Measurements from ENCODE around the gene NGRN. TPM values are rescaled to one million over a fixed set of nuclear protein-coding genes. Genes with fewer than 3 reads are reported as not detected.

Gene NGRN
- total and polyA plus RNA-seq, 2 experiments from 2014 or later: 88.9 to 131 TPM

DNA sequence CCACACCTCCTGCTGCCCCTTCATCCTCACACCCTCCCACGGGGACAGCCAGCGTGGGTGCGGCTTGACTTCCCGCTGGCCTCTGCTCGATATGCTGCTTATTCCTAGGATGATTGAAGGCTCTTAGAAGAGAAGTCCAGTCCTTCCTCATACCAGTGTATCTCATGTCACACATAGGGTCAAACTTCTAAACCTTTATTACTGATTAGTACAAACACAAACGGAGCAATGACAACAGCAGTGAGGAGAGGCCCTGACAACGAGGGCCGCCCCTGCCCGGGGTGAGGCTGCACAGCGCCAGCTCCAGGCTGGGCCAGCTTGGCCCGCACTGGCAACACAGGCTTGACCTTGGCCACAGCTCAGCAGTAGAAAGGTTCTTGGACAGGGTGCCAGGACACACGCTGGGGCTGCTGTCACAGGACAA is 35.4 kb upstream of the NGRN start (continued):
- TF ChIP-seq EZH2 (IDR thresholded peaks at IDR 0.05; ENCODE audit: low read depth, unreplicated experiment): no peak

DNA sequence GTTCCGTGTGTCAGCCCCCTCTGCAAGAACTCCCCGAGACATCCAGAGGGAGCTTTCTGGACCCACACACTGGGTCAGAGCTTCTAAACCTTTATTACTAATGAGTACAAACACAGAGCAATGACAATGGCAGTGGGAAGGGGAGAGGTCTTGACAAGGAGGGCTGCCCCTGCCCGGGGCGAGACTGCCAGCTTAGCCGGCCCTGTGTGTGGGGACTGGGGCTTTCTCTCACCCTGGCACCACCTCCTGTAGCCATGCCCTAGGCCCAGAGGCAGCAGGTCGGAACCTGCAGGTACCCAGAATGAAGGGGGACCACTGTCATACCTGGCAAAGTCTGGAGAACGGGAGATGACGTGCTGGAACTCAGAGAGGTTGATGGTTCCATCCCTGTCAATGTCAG is 34.9 kb upstream of the NGRN start:
- Histone ChIP-seq H3K79me2 (replicated peaks; ENCODE audit: insufficient read depth) (no peaks in the 10 kb centered on the region), H3K4me1 (ENCODE audit: insufficient read depth) (peaks cover 14% of the 10 kb centered on the region; the same call in 1 of the 2 replicates), H3K27me3 (ENCODE audit: insufficient read depth) (no peaks in the 10 kb centered on the region), H2AFZ (no peak overlapping the region), H3K4me2 (no peak overlapping the region), H3K36me3 (ENCODE audit: insufficient read depth) (peaks cover 7% of the 10 kb centered on the region), H3F3A (replicated peaks; ENCODE audit: low read depth) (peaks cover 11% of the 10 kb centered on the region; the same call in 1 of the 2 replicates), H3K9me2 (ENCODE audit: insufficient read depth) (no peaks in the 10 kb centered on the region), H3K27ac (ENCODE audit: low read depth) (no peak overlapping the region), H3K4me3 (no peak overlapping the region), H4K20me1 (replicated peaks; ENCODE audit: insufficient read depth) (no peaks in the 10 kb centered on the region; the same call in 1 of the 2 replicates)
- TF ChIP-seq POLR2AphosphoS5 (IDR thresholded peaks at IDR 0.05; ENCODE audit: low read depth) (no peak), CREB1 (CRISPR knock-in tag; IDR thresholded peaks at IDR 0.05; ENCODE audit: low read depth) (no peak), EZH2 (IDR thresholded peaks at IDR 0.05; ENCODE audit: low read depth, unreplicated experiment) (no peak), JUNB (IDR thresholded peaks at IDR 0.05; ENCODE audit: unreplicated experiment) (no peak), ZNF331 (CRISPR knock-in tag; IDR thresholded peaks at IDR 0.05; ENCODE audit: low read depth) (no peak), EZH2phosphoT487 (IDR thresholded peaks at IDR 0.05; ENCODE audit: unreplicated experiment) (no peak), NANOG (IDR thresholded peaks at IDR 0.05; ENCODE audit: borderline replicate concordance) (no peak), ZNF114 (CRISPR knock-in tag; IDR thresholded peaks at IDR 0.05) (no peak), STAT1 (IDR thresholded peaks at IDR 0.05; ENCODE audit: unreplicated experiment) (no peak)
- TF ChIP-seq, protein P1, sequence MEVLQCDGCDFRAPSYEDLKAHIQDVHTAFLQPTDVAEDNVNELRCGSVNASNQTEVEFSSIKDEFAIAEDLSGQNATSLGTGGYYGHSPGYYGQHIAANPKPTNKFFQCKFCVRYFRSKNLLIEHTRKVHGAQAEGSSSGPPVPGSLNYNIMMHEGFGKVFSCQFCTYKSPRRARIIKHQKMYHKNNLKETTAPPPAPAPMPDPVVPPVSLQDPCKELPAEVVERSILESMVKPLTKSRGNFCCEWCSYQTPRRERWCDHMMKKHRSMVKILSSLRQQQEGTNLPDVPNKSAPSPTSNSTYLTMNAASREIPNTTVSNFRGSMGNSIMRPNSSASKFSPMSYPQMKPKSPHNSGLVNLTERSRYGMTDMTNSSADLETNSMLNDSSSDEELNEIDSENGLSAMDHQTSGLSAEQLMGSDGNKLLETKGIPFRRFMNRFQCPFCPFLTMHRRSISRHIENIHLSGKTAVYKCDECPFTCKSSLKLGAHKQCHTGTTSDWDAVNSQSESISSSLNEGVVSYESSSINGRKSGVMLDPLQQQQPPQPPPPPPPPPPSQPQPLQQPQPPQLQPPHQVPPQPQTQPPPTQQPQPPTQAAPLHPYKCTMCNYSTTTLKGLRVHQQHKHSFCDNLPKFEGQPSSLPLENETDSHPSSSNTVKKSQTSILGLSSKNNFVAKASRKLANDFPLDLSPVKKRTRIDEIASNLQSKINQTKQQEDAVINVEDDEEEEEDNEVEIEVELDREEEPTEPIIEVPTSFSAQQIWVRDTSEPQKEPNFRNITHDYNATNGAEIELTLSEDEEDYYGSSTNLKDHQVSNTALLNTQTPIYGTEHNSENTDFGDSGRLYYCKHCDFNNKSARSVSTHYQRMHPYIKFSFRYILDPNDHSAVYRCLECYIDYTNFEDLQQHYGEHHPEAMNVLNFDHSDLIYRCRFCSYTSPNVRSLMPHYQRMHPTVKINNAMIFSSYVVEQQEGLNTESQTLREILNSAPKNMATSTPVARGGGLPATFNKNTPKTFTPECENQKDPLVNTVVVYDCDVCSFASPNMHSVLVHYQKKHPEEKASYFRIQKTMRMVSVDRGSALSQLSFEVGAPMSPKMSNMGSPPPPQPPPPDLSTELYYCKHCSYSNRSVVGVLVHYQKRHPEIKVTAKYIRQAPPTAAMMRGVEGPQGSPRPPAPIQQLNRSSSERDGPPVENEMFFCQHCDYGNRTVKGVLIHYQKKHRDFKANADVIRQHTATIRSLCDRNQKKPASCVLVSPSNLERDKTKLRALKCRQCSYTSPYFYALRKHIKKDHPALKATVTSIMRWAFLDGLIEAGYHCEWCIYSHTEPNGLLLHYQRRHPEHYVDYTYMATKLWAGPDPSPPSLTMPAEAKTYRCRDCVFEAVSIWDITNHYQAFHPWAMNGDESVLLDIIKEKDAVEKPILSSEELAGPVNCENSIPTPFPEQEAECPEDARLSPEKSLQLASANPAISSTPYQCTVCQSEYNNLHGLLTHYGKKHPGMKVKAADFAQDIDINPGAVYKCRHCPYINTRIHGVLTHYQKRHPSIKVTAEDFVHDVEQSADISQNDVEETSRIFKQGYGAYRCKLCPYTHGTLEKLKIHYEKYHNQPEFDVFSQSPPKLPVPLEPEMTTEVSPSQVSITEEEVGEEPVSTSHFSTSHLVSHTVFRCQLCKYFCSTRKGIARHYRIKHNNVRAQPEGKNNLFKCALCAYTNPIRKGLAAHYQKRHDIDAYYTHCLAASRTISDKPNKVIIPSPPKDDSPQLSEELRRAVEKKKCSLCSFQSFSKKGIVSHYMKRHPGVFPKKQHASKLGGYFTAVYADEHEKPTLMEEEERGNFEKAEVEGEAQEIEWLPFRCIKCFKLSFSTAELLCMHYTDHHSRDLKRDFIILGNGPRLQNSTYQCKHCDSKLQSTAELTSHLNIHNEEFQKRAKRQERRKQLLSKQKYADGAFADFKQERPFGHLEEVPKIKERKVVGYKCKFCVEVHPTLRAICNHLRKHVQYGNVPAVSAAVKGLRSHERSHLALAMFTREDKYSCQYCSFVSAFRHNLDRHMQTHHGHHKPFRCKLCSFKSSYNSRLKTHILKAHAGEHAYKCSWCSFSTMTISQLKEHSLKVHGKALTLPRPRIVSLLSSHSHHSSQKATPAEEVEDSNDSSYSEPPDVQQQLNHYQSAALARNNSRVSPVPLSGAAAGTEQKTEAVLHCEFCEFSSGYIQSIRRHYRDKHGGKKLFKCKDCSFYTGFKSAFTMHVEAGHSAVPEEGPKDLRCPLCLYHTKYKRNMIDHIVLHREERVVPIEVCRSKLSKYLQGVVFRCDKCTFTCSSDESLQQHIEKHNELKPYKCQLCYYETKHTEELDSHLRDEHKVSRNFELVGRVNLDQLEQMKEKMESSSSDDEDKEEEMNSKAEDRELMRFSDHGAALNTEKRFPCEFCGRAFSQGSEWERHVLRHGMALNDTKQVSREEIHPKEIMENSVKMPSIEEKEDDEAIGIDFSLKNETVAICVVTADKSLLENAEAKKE (CRISPR knock-in tag; IDR thresholded peaks at IDR 0.05): no peak
- TF ChIP-seq, protein P2, sequence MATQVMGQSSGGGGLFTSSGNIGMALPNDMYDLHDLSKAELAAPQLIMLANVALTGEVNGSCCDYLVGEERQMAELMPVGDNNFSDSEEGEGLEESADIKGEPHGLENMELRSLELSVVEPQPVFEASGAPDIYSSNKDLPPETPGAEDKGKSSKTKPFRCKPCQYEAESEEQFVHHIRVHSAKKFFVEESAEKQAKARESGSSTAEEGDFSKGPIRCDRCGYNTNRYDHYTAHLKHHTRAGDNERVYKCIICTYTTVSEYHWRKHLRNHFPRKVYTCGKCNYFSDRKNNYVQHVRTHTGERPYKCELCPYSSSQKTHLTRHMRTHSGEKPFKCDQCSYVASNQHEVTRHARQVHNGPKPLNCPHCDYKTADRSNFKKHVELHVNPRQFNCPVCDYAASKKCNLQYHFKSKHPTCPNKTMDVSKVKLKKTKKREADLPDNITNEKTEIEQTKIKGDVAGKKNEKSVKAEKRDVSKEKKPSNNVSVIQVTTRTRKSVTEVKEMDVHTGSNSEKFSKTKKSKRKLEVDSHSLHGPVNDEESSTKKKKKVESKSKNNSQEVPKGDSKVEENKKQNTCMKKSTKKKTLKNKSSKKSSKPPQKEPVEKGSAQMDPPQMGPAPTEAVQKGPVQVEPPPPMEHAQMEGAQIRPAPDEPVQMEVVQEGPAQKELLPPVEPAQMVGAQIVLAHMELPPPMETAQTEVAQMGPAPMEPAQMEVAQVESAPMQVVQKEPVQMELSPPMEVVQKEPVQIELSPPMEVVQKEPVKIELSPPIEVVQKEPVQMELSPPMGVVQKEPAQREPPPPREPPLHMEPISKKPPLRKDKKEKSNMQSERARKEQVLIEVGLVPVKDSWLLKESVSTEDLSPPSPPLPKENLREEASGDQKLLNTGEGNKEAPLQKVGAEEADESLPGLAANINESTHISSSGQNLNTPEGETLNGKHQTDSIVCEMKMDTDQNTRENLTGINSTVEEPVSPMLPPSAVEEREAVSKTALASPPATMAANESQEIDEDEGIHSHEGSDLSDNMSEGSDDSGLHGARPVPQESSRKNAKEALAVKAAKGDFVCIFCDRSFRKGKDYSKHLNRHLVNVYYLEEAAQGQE (IDR thresholded peaks at IDR 0.05; ENCODE audit: unreplicated experiment): no peak
- TF ChIP-seq, protein P3, sequence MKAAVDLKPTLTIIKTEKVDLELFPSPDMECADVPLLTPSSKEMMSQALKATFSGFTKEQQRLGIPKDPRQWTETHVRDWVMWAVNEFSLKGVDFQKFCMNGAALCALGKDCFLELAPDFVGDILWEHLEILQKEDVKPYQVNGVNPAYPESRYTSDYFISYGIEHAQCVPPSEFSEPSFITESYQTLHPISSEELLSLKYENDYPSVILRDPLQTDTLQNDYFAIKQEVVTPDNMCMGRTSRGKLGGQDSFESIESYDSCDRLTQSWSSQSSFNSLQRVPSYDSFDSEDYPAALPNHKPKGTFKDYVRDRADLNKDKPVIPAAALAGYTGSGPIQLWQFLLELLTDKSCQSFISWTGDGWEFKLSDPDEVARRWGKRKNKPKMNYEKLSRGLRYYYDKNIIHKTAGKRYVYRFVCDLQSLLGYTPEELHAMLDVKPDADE (IDR thresholded peaks at IDR 0.05): no peak
- TF ChIP-seq, protein P4, sequence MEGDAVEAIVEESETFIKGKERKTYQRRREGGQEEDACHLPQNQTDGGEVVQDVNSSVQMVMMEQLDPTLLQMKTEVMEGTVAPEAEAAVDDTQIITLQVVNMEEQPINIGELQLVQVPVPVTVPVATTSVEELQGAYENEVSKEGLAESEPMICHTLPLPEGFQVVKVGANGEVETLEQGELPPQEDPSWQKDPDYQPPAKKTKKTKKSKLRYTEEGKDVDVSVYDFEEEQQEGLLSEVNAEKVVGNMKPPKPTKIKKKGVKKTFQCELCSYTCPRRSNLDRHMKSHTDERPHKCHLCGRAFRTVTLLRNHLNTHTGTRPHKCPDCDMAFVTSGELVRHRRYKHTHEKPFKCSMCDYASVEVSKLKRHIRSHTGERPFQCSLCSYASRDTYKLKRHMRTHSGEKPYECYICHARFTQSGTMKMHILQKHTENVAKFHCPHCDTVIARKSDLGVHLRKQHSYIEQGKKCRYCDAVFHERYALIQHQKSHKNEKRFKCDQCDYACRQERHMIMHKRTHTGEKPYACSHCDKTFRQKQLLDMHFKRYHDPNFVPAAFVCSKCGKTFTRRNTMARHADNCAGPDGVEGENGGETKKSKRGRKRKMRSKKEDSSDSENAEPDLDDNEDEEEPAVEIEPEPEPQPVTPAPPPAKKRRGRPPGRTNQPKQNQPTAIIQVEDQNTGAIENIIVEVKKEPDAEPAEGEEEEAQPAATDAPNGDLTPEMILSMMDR (conservative IDR thresholded peaks at IDR 0.05; ENCODE audit: low read depth in 2 of 2): no peak
- DNase-seq (ENCODE audit: low spot score) (no peak), ATAC-seq (no peak)
- no peak overlapping the region for H3K4me3 Mint-ChIP-seq
- no peaks in the 10 kb centered on the region for H3K9me3 Mint-ChIP-seq
- peaks cover 14% of the 10 kb centered on the region for H3K27me3 Mint-ChIP-seq (ENCODE audit: insufficient read depth, low read depth, poor library complexity)
- H3K27ac Mint-ChIP-seq: no peak overlapping the region
- H3K4me1 Mint-ChIP-seq: peaks cover 7% of the 10 kb centered on the region
- H3K36me3 Mint-ChIP-seq (ENCODE audit: low read depth): peaks cover 19% of the 10 kb centered on the region
